ENCODE results near the gene STAC.

GRCh38 chr3:36399933-36400332 lies 19.6 kb downstream of the STAC start:
- TF ChIP-seq, protein P1, sequence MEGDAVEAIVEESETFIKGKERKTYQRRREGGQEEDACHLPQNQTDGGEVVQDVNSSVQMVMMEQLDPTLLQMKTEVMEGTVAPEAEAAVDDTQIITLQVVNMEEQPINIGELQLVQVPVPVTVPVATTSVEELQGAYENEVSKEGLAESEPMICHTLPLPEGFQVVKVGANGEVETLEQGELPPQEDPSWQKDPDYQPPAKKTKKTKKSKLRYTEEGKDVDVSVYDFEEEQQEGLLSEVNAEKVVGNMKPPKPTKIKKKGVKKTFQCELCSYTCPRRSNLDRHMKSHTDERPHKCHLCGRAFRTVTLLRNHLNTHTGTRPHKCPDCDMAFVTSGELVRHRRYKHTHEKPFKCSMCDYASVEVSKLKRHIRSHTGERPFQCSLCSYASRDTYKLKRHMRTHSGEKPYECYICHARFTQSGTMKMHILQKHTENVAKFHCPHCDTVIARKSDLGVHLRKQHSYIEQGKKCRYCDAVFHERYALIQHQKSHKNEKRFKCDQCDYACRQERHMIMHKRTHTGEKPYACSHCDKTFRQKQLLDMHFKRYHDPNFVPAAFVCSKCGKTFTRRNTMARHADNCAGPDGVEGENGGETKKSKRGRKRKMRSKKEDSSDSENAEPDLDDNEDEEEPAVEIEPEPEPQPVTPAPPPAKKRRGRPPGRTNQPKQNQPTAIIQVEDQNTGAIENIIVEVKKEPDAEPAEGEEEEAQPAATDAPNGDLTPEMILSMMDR (IDR thresholded peaks at IDR 0.05; ENCODE audit: insufficient read depth, low read length) = no peak
- TF ChIP-seq, protein P2, sequence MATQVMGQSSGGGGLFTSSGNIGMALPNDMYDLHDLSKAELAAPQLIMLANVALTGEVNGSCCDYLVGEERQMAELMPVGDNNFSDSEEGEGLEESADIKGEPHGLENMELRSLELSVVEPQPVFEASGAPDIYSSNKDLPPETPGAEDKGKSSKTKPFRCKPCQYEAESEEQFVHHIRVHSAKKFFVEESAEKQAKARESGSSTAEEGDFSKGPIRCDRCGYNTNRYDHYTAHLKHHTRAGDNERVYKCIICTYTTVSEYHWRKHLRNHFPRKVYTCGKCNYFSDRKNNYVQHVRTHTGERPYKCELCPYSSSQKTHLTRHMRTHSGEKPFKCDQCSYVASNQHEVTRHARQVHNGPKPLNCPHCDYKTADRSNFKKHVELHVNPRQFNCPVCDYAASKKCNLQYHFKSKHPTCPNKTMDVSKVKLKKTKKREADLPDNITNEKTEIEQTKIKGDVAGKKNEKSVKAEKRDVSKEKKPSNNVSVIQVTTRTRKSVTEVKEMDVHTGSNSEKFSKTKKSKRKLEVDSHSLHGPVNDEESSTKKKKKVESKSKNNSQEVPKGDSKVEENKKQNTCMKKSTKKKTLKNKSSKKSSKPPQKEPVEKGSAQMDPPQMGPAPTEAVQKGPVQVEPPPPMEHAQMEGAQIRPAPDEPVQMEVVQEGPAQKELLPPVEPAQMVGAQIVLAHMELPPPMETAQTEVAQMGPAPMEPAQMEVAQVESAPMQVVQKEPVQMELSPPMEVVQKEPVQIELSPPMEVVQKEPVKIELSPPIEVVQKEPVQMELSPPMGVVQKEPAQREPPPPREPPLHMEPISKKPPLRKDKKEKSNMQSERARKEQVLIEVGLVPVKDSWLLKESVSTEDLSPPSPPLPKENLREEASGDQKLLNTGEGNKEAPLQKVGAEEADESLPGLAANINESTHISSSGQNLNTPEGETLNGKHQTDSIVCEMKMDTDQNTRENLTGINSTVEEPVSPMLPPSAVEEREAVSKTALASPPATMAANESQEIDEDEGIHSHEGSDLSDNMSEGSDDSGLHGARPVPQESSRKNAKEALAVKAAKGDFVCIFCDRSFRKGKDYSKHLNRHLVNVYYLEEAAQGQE (IDR thresholded peaks at IDR 0.05; ENCODE audit: insufficient replicate concordance, low read depth) = no peak
